Measurements from ENCODE around the gene ADGRL1. TPM values are rescaled to one million over a fixed set of nuclear protein-coding genes. Genes with fewer than 3 reads are reported as not detected.

Gene ADGRL1
- total RNA-seq, 1 donor from 2014 or later = 62.4 TPM

GRCh38 chr19:14167576-14168138 is 38.3 kb downstream of the ADGRL1 start:
- Mint-ChIP-seq H3K27ac (peak overlapping the region; percentile 43), H3K36me3 (peaks cover 17% of the 10 kb centered on the region), H3K4me1 (ENCODE audit: unreplicated experiment) (peaks cover 14% of the 10 kb centered on the region), H3K27me3 (no peaks in the 10 kb centered on the region), H3K9me3 (no peaks in the 10 kb centered on the region), H3K4me3 (peak overlapping the region; percentile 64)
- no peak for DNase-seq (ENCODE audit: extremely low spot score, unreplicated experiment)
- TF ChIP-seq, protein P1, sequence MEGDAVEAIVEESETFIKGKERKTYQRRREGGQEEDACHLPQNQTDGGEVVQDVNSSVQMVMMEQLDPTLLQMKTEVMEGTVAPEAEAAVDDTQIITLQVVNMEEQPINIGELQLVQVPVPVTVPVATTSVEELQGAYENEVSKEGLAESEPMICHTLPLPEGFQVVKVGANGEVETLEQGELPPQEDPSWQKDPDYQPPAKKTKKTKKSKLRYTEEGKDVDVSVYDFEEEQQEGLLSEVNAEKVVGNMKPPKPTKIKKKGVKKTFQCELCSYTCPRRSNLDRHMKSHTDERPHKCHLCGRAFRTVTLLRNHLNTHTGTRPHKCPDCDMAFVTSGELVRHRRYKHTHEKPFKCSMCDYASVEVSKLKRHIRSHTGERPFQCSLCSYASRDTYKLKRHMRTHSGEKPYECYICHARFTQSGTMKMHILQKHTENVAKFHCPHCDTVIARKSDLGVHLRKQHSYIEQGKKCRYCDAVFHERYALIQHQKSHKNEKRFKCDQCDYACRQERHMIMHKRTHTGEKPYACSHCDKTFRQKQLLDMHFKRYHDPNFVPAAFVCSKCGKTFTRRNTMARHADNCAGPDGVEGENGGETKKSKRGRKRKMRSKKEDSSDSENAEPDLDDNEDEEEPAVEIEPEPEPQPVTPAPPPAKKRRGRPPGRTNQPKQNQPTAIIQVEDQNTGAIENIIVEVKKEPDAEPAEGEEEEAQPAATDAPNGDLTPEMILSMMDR (conservative IDR thresholded peaks at IDR 0.05) = no peak

- TF ChIP-seq, protein P1 (conservative IDR thresholded peaks at IDR 0.05) = no peak
- peak overlapping the region; percentile 43 for H3K27ac Mint-ChIP-seq
Observed at GRCh38 chr19:14166999-14167575, 38.9 kb downstream of the ADGRL1 start.

GRCh38 chr19:14165990-14166830 is 39.8 kb downstream of the ADGRL1 start:
- no peak for DNase-seq (ENCODE audit: extremely low spot score, unreplicated experiment)
- H3K36me3 Mint-ChIP-seq = peaks cover 16% of the 10 kb centered on the region
- peak overlapping the region; percentile 43 for H3K27ac Mint-ChIP-seq
- H3K4me3 Mint-ChIP-seq = peak overlapping the region; percentile 25
- H3K27me3 Mint-ChIP-seq = no peaks in the 10 kb centered on the region
- H3K4me1 Mint-ChIP-seq (ENCODE audit: unreplicated experiment) = peaks cover 14% of the 10 kb centered on the region
- TF ChIP-seq, protein P1 (conservative IDR thresholded peaks at IDR 0.05) = no peak
- H3K9me3 Mint-ChIP-seq = no peaks in the 10 kb centered on the region

More at GRCh38 chr19:14166999-14167575, 38.9 kb downstream of the ADGRL1 start:
- DNase-seq (ENCODE audit: extremely low spot score, unreplicated experiment) = no peak
- Mint-ChIP-seq H3K9me3 (no peaks in the 10 kb centered on the region), H3K27me3 (no peaks in the 10 kb centered on the region), H3K36me3 (peaks cover 20% of the 10 kb centered on the region), H3K4me1 (ENCODE audit: unreplicated experiment) (peaks cover 14% of the 10 kb centered on the region), H3K4me3 (peak overlapping the region; percentile 64)

GRCh38 chr19:14164724-14165493 is 41.1 kb downstream of the ADGRL1 start:
- TF ChIP-seq, protein P1 (conservative IDR thresholded peaks at IDR 0.05) = no peak
- Mint-ChIP-seq H3K4me3 (no peak overlapping the region), H3K4me1 (ENCODE audit: unreplicated experiment) (peaks cover 14% of the 10 kb centered on the region), H3K36me3 (peaks cover 3% of the 10 kb centered on the region), H3K27ac (no peak overlapping the region), H3K9me3 (no peaks in the 10 kb centered on the region), H3K27me3 (no peaks in the 10 kb centered on the region)
- no peak for DNase-seq (ENCODE audit: extremely low spot score, unreplicated experiment)

DNA sequence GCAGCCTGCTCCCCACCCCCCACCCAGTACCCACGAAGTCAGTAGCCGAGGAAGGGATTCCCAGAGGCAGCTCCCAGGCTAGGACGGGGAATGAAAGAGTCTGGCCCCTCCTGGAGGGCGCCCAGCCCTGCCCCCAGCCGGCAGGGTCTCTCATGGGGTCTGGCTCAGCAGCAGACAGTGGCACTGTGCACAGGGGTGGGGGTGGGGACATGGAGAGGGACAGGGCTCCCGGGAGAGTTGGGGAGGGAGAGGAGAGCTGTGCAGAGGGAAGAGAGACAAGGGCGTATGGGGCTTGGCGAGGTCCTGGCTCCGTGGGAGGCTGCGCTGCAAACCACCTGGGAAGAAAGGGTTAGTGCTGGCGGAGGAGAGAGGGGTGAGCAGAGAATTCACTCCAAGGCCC is 41.9 kb downstream of the ADGRL1 start:
- Mint-ChIP-seq H3K36me3 (peaks cover 3% of the 10 kb centered on the region), H3K27me3 (no peaks in the 10 kb centered on the region), H3K9me3 (no peaks in the 10 kb centered on the region), H3K4me1 (ENCODE audit: unreplicated experiment) (peaks cover 14% of the 10 kb centered on the region), H3K4me3 (no peak overlapping the region), H3K27ac (no peak overlapping the region)
- DNase-seq (ENCODE audit: extremely low spot score, unreplicated experiment) = no peak
- TF ChIP-seq, protein P1 (conservative IDR thresholded peaks at IDR 0.05) = no peak

Data from type B pancreatic cell (in vitro differentiated cells).